Ovary (tissue), 9 donors: ENCODE measurements around the gene SLC12A1. TPM values are rescaled to one million over a fixed set of nuclear protein-coding genes. Genes with fewer than 3 reads are reported as not detected.

Experiments used
- DNase-seq, 5 donors: peaks; one replicate each; pipeline ENCODE4 v3.0.0-alpha.2; 2019 to 2020
- H3K27ac ChIP-seq, 2 donors: fragments of 200-600 bp; one replicate each; pipeline versions ENCODE4 v1.5.1 to v1.8.0; 2019 to 2022
- H3K27me3 ChIP-seq: fragments of 200-600 bp; one replicate; pipeline ENCODE4 v1.8.0; 2022
- H3K36me3 ChIP-seq: fragments of 200-600 bp; sonication (generic); one replicate; pipeline ENCODE4 v1.5.1; 2019
- H3K4me1 ChIP-seq: one replicate; pipeline ENCODE4 v1.8.1; 2013; ENCODE audit warnings: mild to moderate bottlenecking, moderate library complexity; ENCODE audit not compliant: insufficient read depth
- H3K4me3 ChIP-seq: fragments of 200-600 bp; sonication (generic); one replicate; pipeline ENCODE4 v1.5.1; 2017
- H3K9me3 ChIP-seq, 2 donors: fragments of 200-600 bp in 1 of 2; sonication (generic) in 1 of 2; one replicate each; pipeline versions ENCODE4 v1.5.1 to v1.8.1; 2013 to 2019; ENCODE audit warnings: mild to moderate bottlenecking in 1 of 2, moderate library complexity in 1 of 2
- EP300 ChIP-seq: sonication (generic); formaldehyde crosslinking; IDR thresholded peaks from one replicate; pipeline ENCODE4 v1.6.1; 2017; ENCODE audit warnings: antibody characterized with exemption
- POLR2A ChIP-seq: fragments of 450-650 bp; IDR thresholded peaks from one replicate; pipeline ENCODE4 v1.6.1; 2017; ENCODE audit warnings: antibody characterized with exemption, mild to moderate bottlenecking, moderate library complexity
- WGBS, 3 donors: extraction: QIAGEN DNeasy Blood & Tissue Kit in 1 of 3; methylation state at CpG; one replicate each; pipeline versions ENCODE4 v1.1.5 to v1.1.7; 2013 to 2017; 5-methylcytosine and 5-hydroxymethylcytosine counted together
- intact Hi-C, 4 donors: fragments of 100-400 bp; cut with DNase I; formaldehyde crosslinking; loops; one replicate each; pipeline versions ENCODE4 v1.11.0 to v1.15.1; 2022 to 2023
- polyA plus RNA-seq, 2 donors: library from polyadenylated mRNA; stranded (reverse); fragments of 200-250 nt in 1 of 2; fragments of 350-450 nt in 1 of 2; fragmentation: Illumina TruSeq in 1 of 2; extraction: RNeasy Lipid Tissue Mini Kit (QIAGEN cat#74804) in 1 of 2; gene quantifications; one replicate each; pipeline ENCODE4 v1.2.3, GENCODE V29; 2013 to 2014
- small RNA-seq: library from RNA; depleted of rRNA; stranded (forward); fragments of <200 nt; gene quantifications from one replicate; pipeline ENCODE3, GENCODE V24; 2016
- total RNA-seq, 7 donors: library from RNA; depleted of rRNA in 2 of 7; stranded (reverse); fragments of >200 nt in 2 of 7; fragmentation: NEBNext Ultra II Directional in 3 of 7; extraction: Animal tissue kit (Norgen Biotek cat#: 25700) in 3 of 7; gene quantifications; one replicate each; pipeline versions ENCODE4 v1.1.0 to v1.2.4, GENCODE V29; 2016 to 2023
- TF ChIP-seq, protein P1 (sequence below), 3 donors: fragments of 450-650 bp in 2 of 3; fragments of 200-600 bp in 1 of 3; IDR thresholded peaks; one replicate each; pipeline versions ENCODE4 v1.5.1 to v1.8.0; 2016 to 2022; ENCODE audit warnings: antibody characterized with exemption in 3 of 3, mild to moderate bottlenecking in 1 of 3
- donor health status: DM: no; HTN: no; CAD: no; lungs with moderate emphysema.
- donor health status: DM: no; HTN: no; CAD: no.
- donor health status: Bipolar disorder and iron deficiency.
- donor health status: DM: yes; HTN: yes; CAD: no.
- donor health status: DM: no; HTN: no; CAD: no.
- donor health status: DM: yes; HTN: yes; CAD: no.

The SLC12A1 gene
- total and polyA plus RNA-seq, 9 donors = not detected

DNA sequence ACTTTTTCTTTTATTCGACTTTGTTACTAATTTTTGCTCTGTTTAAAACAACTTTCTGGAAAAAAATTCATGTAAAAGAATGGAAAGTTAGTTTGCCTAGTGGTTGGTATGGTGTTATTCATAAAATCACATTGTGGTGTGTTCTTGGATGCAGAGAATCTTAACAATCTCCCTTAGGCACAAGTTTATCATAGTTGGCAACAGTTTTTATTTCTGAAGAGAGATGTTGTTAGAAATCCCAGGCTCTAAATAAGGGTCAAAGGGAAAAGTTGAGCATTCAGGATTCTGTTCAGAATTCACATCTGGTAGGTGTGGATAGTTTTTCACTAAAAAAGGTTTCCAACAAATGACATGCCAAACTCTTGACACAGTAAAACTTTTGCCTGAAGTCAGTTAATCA, 131.5 kb downstream of the SLC12A1 start:
- WGBS, 3 donors = 67 to 74% (median 72%) methylated on average over 1 of the region's 1 CpG
- no peaks in the 10 kb centered on the region for H3K36me3 ChIP-seq
- no peak overlapping the region for H3K4me3 ChIP-seq
- TF ChIP-seq, protein P1, sequence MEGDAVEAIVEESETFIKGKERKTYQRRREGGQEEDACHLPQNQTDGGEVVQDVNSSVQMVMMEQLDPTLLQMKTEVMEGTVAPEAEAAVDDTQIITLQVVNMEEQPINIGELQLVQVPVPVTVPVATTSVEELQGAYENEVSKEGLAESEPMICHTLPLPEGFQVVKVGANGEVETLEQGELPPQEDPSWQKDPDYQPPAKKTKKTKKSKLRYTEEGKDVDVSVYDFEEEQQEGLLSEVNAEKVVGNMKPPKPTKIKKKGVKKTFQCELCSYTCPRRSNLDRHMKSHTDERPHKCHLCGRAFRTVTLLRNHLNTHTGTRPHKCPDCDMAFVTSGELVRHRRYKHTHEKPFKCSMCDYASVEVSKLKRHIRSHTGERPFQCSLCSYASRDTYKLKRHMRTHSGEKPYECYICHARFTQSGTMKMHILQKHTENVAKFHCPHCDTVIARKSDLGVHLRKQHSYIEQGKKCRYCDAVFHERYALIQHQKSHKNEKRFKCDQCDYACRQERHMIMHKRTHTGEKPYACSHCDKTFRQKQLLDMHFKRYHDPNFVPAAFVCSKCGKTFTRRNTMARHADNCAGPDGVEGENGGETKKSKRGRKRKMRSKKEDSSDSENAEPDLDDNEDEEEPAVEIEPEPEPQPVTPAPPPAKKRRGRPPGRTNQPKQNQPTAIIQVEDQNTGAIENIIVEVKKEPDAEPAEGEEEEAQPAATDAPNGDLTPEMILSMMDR (IDR thresholded peaks at IDR 0.05) = no peak
- TF ChIP-seq POLR2A (no peak), EP300 (no peak)
- H3K4me1 ChIP-seq = no peaks in the 10 kb centered on the region
- H3K27ac ChIP-seq = no peak overlapping the region
- intact Hi-C loops = no loop called here
- no peaks in the 10 kb centered on the region for H3K9me3 ChIP-seq
- DNase-seq = no peak
- H3K27me3 ChIP-seq = no peaks in the 10 kb centered on the region

DNA sequence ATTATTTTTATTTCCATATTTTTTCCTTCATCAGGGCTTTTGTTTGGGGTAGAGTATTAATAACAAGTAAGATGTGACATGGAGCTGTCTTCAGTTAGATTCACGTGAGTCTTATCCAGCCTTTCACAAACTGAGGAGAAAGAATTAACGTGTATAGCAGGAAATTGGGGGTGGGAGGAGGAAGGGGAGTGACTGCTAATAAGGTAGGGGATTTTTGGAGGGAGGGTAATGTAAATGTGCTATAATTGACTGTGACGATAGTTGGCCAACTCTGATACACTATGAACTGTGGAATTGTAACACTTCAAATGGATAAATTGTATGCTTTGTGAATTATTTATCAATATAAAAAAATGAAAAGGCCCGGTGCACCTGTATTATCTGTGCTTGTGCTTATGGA, 134.0 kb downstream of the SLC12A1 start:
- no peak overlapping the region for H3K4me3 ChIP-seq
- H3K27ac ChIP-seq = no peak overlapping the region
- H3K9me3 ChIP-seq = no peaks in the 10 kb centered on the region
- 74 to 80% (median 77%) methylated on average over 4 of the region's 4 CpGs for WGBS, 3 donors
- no peaks in the 10 kb centered on the region for H3K4me1 ChIP-seq
- no peaks in the 10 kb centered on the region for H3K27me3 ChIP-seq
- no peak for TF ChIP-seq POLR2A
- no peak for TF ChIP-seq EP300
- TF ChIP-seq, protein P1 (IDR thresholded peaks at IDR 0.05) = no peak
- no peak for DNase-seq
- H3K36me3 ChIP-seq = no peaks in the 10 kb centered on the region
- intact Hi-C loops = no loop called here

DNA sequence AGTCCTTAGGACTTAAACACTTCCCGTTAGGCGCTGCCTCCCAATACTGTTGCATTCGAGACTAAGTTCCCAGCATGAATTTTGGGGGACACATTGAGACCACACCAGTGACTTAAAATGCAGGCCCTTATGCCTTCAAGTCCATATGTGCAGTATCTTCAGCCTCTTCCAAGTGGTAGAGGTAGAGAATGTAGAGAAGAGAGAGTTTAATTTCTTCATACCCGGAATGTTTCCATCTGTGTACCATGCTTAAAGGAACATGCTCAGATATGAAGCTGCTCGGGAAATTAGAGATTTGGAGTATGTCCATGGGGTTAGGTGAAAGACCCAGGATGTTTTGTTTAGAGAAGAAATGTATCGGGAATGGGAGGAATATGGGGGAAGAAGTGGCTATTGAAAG, 137.8 kb downstream of the SLC12A1 start:
- Histone ChIP-seq H3K36me3 (no peaks in the 10 kb centered on the region), H3K4me3 (no peak overlapping the region), H3K27me3 (no peaks in the 10 kb centered on the region), H3K27ac (no peak overlapping the region), H3K9me3 (no peaks in the 10 kb centered on the region), H3K4me1 (no peaks in the 10 kb centered on the region)
- intact Hi-C loops = no loop called here
- DNase-seq = no peak
- TF ChIP-seq, protein P1 (IDR thresholded peaks at IDR 0.05) = no peak
- TF ChIP-seq POLR2A (no peak), EP300 (no peak)
- WGBS, 3 donors = 71 to 85% (median 75%) methylated on average over 6 of the region's 6 CpGs

DNA sequence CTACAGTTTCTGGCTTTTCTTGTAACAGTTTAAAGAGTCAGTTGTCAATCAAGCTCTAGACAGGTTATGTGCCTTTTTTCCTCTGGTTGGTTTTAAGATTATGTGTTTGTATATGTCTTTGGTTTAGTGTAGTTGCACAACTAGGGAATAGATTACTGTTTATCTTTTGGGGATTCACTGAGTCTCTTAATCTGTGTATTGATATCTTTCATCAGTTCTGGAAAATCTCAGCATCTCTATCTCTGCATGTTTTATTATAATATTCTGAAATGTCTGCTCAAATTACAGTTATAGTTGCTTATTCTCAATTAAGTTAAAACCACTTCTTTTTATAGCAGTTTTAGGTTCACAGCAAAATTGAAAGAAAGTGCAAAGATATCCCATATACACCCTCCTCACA, 139.4 kb downstream of the SLC12A1 start:
- no peak for DNase-seq
- no peak for TF ChIP-seq EP300
- no peak for TF ChIP-seq POLR2A
- no peak overlapping the region for H3K4me3 ChIP-seq
- no peaks in the 10 kb centered on the region for H3K9me3 ChIP-seq
- intact Hi-C loops = no loop called here
- H3K27ac ChIP-seq = no peak overlapping the region
- H3K36me3 ChIP-seq = no peaks in the 10 kb centered on the region
- no peaks in the 10 kb centered on the region for H3K4me1 ChIP-seq
- H3K27me3 ChIP-seq = no peaks in the 10 kb centered on the region

DNA sequence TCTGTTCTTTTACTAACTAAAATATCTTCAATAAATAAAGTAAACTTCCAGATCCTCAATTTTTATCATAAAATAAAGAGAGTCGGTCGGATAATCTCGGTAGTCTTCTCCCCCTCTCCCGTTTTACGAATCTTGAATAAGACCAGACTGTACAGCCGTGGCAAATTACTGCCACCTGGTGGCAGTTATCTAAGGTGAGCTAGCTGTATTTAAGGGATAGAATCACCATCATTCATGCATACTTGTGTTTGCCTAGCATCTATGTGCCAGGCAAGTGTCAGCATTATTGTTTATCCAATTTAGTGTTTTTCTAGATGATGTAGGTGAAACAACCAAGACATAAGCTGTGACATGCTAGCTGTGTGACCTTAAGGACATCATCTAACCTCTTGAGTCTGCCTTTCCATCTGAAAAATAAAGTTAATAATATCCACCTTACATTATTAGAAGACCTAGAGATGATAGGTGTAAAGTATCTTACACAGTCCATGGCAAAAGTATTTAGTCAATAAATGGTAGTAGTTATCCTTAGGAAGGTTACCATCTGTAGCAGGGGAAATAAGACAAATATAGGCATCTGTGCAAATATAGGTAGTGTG, 146.5 kb downstream of the SLC12A1 start:
- Histone ChIP-seq H3K27me3 (no peaks in the 10 kb centered on the region), H3K36me3 (no peaks in the 10 kb centered on the region), H3K27ac (no peak overlapping the region), H3K9me3 (no peaks in the 10 kb centered on the region), H3K4me3 (no peak overlapping the region), H3K4me1 (no peaks in the 10 kb centered on the region)
- DNase-seq = peak in 4 of 5 donors; percentile 44 to 60 (median 44)
- WGBS, 3 donors = 2 to 9% (median 2%) methylated on average over 6 of the region's 6 CpGs
- intact Hi-C loops = loop anchor here in 1 of 4 donors (10.0 kb wide), 1 partner anchor 452 kb away; no protein-coding TSS in a partner anchor
- TF ChIP-seq POLR2A = no peak
- TF ChIP-seq, protein P1 (IDR thresholded peaks at IDR 0.05) = peak; percentile 52 to 62 (median 53)

Small RNA genes within 50 kb of the gene (small RNA-seq; reads per million reads assigned to genes)
- gene RF00019 = not detected

Other genes starting within 250 kb of the SLC12A1 start
- gene SLC24A5, start 85.3 kb upstream of the SLC12A1 start, total RNA-seq = not detected
- not detected for gene SLC24A5, start 85.3 kb upstream of the SLC12A1 start, polyA plus RNA-seq
- 10 to 100 TPM in 2 of 7 donors, 1 to 10 TPM in 5; 3.8 to 38.9 (median 5.3) TPM for gene MYEF2, start 28.0 kb upstream of the SLC12A1 start, total RNA-seq
- 10 to 100 TPM in 1 of 2 donors, 1 to 10 TPM in 1; 1.4 to 11.5 TPM for gene MYEF2, start 28.0 kb upstream of the SLC12A1 start, polyA plus RNA-seq
- gene CTXN2, start 14.6 kb upstream of the SLC12A1 start, total RNA-seq = not detected
- gene CTXN2, start 14.6 kb upstream of the SLC12A1 start, polyA plus RNA-seq = not detected
- gene DUT, start 125.1 kb downstream of the SLC12A1 start, total RNA-seq = 100 to 1,000 TPM in 3 of 7 donors, 10 to 100 TPM in 4; 72.6 to 131 (median 95.0) TPM
- gene DUT, start 125.1 kb downstream of the SLC12A1 start, polyA plus RNA-seq = 10 to 100 TPM; 63.1 to 84.1 TPM